GM12801 (cell line): ENCODE measurements around the gene IDUA.

Experiments
- CTCF ChIP-seq: IDR thresholded peaks from one replicate; pipeline ENCODE4 v1.5.1; 2011; ENCODE audit warnings: control low read depth; ENCODE audit not compliant: insufficient read length; ENCODE audit errors: extremely low read depth

IDUA gene

DNA sequence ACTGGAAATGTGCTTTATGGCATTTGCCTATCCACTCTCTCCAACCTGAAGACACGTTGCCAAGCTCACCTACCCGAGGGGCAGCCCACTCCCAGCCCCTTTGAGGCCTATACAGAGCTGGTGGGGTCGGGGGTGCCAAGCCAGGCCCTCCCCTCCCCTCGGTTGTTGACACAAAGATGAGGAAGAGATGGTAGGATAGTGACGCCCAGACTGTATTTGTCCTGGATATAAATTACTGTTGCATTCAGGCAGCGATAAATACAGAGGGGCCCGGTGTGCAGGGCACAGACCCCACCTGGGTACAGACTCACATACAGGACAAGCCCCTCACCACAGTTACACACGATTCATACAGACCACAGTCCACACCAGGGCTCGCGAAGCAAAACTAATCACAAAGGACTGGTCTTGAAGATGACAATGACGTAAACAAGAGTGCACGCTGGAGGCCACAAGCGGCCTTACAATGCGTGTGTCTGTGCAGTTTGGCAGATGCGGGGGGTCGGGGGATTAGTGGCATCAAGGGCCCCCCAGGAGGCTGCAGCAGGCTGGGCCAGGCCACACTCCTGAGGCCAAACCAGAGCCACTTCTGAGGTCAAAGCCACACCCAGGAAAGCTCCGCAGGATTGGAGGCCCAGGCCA, 28.0 kb upstream of the IDUA start:
- TF ChIP-seq CTCF, result no peak

- no peak for TF ChIP-seq CTCF
Measured at GRCh38 chr4:959338-960139, 27.3 kb upstream of the IDUA start.

GRCh38 chr4:960140-960635, 26.7 kb upstream of the IDUA start:
- TF ChIP-seq CTCF, result no peak

- no peak for TF ChIP-seq CTCF
Measured at GRCh38 chr4:960636-961350, 26.1 kb upstream of the IDUA start.

DNA sequence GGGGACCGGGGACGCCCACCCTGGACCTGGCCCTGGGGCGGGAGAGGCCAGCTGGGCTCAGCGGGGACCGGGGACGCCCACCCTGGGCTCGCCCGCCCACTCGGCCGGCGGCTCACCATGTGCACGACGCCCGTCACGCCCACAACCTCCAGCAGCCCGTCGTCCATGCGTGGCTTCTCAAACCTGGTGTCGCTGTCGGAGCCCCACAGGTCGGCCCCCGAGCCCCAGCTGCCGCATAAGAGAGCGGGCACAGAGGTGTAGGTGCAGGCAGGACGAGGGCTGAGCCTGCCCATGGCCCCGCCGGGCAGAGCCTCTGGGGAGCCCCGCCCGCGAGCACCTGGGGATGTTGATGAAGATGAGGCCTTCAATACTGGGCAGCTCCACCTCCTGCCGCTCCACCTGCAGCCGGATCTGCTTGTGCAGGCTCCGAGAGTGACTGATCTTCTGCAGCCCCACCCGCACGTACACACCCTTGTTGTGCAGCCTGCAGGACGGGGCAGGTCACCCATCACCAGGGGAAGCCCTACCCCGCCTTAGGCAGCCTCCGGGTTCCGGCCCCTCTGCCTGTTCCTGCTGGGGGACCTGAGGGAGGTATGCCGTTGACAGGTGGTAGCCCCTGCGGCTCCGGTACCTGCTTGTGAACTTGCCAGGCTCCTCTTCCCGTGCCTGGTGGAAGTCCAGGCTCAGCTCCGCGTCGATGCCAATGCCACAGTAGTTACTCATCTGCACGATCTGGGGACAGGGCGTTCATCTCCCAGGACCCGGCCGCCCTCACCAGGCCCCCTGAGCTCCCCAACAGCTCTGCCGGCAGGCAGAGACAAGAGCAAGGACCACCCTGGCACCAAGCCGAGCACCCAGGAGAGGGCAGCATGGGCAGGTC, 25.3 kb upstream of the IDUA start:
- no peak for TF ChIP-seq CTCF

DNA sequence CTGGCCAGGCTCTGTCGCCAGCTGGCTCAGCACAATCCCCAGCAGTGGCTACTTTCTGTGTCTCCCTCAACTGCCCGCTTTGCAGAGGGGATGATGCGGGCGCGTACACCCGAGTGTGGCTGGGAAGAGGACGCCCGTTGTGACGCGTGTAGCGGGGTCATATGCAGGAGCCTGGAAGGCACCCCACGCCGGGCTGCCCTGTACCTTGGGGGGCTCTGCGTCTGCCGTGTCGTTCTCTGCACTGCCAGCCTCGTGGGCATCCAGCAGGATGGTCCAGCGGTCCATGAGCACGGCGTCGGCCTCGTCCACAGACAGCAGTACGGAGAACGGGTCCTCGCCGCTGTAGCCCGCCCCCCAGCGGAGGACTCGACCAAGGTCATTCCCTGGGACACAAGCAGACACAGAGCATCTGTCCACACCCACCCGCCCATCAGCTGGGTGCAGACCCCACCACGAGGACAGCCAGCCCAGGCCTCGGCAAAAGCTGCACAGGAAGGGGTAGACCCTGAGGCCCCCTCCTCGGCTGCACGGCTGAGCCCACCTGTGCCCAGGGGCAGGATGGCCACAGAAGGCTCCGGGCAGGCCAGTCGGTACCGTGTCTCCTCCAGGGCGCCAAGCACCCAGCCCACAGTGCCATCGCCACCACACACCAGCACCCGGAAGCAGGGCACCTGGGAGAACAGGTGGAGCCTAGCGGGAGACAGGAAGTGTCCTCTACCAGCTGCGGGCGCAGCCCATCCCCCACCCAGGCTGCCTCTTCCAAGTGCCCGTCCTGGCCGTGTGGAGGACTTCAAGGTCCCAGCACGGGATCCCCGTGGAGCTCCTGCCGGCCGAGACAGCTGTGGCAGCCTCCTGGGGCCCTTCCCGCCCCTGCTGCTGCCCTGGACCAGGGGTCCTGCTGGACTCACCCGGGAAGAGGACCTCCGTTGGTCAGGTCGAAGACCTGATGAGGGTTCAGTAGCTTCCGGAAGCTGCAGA, 24.3 kb upstream of the IDUA start:
- no peak for TF ChIP-seq CTCF
